GM10847 (cell line): ENCODE results near the gene SAP30.

Source experiments
- POLR2A ChIP-seq: IDR thresholded peaks from 2 replicates; pipeline ENCODE4 v1.6.1; 2011; ENCODE audit not compliant: insufficient read length; ENCODE audit errors: extremely low read depth

The SAP30 gene

DNA sequence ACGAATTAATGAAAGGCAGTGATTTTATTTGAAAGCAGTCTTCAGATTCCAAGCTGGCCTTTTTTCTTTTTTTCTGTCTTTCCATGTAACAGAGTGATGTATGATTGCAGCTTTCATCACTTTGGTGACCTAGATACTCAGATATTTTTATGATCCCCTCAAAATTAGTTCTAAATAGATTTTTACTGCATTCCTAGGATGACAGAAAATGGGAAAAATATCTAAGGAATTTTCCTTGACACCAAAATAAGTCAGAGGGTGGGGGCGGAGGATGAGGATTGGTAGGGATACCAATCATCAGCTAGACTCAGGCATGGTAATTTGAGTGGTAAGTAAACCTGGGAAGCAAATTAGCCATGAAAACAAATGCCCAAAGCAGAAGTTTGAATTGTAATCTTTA is 24.7 kb upstream of the SAP30 start:
- no peak for TF ChIP-seq POLR2A

DNA sequence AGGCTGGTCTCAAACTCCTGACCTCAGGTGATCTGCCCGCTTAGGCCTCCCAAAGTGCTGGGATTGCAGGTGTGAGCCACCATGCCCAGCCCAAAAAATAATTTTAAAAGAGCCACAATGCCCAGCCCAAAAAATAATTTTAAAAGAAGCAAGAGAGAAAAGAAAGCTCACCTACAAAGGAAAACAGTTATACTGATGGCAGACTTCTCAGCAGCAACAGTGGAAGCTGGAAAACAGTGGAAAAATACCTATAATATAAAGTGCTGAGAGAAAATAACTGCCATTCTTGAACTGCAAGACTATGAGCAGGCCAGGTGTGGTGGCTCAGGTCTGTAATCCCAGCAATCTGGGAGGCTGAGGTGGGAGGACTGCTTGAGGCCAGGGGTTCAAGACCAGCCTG is 23.3 kb upstream of the SAP30 start:
- TF ChIP-seq POLR2A = no peak

DNA sequence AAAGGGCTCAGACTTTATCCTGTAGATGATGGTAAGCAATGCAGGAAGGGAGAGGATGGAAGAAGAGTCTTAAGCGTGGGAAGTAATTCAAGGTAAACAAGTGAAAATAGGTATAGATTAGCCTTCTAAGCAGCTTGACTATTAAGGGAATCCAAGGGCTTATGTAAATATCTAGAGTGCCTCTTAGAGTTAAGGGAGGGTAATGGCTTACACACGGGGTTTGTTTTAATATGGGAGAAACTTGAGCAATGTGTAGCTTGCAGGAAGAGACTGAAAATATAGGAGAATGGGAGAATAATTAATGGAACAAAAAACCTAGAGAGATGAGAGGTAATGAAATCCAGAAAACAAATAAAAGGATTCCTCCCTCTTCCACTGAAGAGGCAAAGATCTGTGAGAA is 12.8 kb upstream of the SAP30 start:
- TF ChIP-seq POLR2A = no peak

DNA sequence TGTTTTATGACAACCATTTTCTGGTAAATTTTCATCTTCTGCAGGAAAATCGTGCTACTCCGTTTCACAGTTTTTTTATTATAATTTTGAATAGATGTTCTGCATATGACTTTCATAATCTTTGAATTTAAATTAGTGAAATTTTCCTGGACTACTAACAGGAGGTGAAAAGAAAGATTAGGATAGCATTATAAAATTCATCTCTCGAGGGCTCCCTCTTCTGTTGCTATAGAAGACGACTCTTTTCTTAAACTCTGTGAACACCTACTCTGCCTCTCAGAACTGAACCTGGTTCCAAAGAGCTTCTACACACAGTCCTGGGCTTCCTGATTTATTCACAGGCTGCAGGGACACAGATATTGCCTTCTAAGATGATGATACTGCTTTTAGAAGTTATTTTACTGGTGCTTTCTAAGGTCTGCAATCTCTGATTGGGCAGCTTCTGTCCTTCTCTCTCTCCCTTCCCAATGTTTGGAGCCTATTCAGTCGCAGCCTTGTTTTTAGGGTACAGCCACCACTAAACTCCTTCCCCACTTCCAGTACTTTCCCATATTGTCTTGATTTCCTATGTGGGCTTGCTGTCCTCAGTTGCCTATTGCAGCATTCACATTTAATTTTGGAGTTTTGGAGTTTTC is 10.1 kb upstream of the SAP30 start:
- TF ChIP-seq POLR2A = no peak

DNA sequence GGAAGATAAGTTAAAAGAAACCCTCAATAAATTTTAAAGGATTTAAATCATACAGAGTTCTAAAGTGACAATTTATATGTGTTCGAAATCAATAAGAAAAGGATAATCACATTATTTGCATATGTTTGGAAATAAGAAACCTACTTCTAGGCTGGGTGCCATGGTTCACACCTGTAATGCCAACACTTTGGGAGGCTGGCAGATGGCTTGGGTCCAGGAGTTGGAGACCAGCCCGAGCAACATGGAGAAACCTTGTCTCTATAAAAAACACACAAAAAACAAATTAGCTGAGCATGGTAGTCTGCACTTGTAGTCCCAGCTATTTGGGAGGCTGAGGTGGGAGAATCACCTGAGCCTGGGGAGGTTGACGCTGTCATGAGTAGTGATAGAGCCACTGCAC is 8.1 kb upstream of the SAP30 start:
- no peak for TF ChIP-seq POLR2A

DNA sequence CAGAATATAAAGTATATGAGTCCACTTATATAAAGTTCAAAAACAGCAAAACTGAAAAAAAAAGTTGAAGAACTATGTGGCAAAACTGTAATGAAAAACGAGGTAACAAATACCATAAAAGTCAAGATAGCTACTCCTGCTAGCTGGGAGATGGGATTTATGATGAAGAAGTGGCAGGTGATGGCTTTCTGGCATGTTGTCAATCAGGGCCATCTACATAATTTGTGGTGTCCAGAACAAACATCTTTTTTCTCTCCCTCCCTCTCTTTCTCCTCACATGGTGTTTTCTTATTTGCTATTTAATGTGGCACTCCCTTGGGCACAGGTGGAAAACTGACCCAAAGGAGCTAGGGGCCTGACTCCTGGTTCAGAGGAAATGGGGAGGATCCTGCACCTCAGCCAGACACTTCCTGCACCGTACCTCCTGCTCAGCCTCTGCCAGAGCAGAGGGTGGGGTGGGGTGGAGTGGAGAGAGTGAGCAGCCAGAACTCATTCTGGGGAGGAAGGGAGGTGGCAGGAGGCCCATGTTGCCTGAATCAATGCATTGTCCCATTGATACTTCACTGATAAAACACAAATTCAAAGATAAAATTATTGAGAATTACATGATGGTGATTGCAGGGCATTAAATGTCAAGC is 5.3 kb upstream of the SAP30 start:
- no peak for TF ChIP-seq POLR2A

DNA sequence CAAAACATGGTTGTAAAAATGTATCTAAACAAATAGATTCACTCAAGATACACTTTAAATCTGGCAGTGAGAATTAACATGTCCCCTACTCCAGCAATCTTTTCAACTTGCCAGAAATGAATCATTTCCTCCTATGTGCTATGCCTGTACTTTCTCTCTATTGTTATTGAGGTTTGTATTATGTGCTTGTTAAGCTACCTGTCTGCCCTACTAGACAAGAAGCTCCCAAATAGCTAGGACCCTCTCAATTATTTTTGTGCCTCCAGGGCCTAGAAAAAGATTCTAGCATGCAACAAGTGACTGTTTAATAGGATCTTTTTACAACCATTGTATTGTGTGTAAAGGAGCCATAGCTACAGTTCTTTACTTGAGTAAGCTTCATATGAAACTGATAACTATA is 3.5 kb upstream of the SAP30 start:
- no peak for TF ChIP-seq POLR2A

DNA sequence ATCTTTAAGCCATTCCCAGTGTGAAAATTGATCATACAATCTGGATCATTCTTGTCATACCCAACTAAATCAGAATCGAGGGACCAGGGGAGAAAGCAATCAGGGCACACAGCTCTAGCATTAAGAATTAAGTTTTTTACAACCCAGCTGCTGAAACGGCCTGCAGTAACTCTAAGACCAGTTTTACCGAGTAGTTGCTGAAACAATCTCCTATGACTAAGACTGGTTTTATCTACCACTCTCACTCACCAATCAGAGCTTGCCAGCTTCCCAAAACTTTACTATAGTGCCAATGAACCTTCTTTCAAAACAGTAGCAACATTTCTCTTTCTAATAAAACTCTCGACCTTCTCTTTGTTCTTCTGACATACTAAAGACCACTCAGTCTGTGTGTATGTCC is 2.8 kb upstream of the SAP30 start:
- no peak for TF ChIP-seq POLR2A

DNA sequence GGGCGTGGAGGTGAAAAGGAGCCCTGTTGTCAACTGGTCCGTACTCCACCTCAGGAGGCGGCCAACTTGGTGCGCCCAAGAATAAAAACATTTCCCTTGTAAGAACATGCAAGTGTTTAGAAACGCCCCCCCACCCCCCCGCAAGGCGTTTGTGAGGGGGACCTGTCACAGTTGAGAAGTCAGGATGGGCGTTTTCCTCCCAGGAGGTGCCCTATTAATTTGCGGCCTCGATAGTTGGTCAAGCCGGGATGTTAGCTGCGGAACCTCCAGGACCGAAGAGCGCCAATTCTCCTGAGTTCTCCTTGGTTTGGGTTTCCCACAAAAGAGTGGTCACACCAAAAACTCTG is 651 bp upstream of the SAP30 start:
- TF ChIP-seq POLR2A = no peak

DNA sequence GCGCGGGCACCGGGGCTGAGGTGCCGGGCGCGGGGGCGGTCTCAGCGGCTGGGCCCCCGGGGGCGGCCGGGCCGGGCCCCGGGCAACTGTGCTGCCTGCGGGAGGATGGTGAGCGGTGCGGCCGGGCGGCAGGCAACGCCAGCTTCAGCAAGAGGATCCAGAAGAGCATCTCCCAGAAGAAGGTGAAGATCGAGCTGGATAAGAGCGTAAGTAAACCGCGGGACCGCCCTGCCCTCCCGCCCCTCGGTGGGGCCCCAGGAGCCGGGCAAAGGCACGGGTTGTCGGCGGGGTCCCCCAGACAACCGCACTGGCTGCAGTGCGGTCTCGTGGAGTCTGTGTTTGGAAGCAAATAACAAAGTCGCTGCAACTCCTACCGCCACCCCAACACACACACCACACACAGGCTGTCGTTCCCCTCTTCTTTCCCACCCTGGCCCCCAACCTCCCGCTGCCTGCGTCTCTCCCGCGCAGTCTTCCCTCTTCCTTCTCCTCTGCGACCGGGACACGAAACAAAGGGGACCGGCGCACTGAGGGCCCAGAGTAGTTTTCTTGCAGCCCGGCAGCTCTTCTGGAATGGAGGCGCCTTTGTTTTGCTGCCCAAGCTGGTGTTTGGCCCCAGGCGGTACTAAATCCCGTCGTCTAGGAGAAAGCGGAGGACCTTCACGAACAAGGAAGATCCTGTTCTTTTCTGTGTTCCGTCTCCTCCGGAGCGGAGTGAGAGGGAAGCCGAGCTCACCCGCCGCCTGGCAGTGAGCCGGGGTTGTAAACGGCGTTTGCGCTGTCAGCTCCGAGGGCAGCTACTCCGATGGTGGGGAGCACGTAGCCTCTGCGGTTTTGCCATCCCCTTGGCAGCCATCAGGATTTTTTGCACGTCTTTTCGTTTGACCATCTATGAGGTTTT is 788 bp downstream of the SAP30 start:
- no peak for TF ChIP-seq POLR2A

DNA sequence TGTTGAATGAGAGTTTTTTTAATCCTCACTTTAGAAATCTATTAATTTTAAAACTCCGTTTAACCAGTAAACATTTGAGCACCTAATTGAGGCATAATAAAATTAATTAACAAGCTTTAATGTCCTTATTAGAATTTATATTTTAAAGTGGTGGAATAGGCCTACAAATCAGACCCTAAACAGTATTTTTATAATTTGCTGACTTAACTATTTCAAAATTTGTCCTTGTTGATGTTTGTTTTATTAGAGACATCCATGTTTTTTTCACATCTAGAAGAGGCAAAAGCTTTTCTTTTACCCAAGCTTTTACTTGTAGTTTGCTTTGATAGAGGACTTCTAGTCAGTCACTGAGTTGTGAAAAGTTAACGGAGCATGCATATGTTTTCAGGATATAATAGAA is 3.8 kb downstream of the SAP30 start:
- TF ChIP-seq POLR2A = no peak

DNA sequence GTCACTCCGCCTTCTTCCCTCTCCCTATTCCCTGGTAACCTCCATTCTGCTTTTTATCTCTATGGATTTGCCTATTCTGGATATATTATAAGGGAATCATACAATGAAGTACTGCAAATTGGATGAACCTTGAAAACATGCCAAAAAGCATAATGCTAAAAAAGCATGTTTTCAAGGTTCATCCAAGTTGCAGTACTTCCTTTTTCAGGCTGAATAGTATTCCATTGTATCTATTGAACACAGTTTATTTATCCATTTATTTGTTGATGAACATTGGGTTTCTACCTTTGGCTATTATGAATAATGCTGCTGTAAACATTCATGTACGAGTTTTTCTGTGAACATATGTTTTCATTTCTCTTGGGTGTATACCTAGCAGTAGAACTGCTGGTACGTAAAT is 9.2 kb downstream of the SAP30 start:
- TF ChIP-seq POLR2A = no peak

DNA sequence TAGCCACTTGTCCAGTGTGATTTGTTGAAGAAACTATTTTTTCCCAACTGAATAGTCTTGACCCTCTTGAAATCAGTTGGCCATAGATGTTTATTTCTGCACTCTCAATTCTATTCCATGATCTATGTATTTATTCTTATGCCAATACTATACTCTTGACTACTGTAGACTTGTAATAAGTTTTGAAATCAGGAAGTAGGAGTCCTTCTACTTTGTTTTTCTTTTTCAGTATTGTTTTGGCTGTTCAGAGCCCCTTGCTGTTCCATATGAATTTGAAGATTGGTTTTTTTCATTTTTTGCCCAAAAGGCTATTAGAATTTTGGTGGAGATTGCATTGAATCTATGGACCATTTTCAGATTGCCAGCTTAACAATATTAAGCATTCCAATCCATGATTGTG is 10.2 kb downstream of the SAP30 start:
- TF ChIP-seq POLR2A = no peak

DNA sequence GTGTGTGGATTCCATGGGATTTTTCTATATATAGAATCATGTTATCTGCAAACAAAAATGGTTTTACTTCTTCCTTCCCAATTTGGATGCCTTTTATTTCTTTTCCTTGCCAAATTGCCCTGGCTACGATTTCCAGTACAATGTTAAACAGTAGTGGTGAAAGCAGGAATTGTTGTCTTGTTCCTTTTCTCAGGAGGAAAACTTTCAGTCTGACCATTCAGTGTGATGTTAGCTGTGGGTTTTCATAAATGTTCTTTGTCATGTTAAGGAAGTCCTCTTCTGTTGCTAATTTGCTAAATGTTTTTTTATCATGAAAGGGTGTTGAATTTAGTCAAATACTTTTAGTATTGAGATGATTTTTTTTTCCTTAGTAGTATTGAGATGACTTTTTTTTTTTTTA is 10.9 kb downstream of the SAP30 start:
- no peak for TF ChIP-seq POLR2A

DNA sequence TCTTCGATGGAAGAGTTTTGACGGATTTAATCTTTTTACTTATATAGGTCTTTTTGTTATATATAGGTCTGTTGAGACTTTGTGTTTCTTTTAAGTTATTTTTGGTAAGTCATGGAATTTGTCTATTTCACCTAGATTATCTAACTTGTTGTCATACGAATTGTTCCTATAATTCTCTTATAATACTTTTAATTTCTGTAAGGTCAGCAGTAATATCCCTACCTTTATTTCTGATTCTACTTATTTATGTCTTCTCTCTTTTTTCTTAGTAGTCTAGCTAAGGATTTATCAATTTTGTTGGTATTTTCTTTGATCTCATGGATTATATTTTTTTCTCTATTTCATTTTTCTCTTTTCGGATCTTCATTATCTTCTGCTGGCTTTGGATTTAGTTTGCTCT is 11.6 kb downstream of the SAP30 start:
- TF ChIP-seq POLR2A = no peak

DNA sequence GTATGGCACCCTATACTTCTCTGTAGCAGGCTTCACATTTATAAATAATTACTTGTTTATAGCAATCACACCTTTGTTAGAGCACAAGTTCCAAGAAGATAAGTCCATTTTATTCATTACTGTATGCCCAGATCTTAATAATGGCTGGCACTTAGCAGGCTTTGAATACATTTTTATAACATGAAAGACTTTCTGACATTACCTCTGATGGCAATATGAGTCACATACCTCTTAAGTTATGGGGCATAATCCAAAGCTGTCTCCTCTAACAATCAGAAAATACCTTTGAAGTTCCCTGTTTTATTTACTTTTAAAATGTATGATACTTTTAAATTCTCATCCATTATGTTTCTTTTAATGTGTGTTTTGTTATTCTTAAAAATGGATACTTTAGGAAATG is 16.0 kb downstream of the SAP30 start:
- TF ChIP-seq POLR2A = no peak
